Activated naive CD4-positive, alpha-beta T cell treated with anti-CD3 and anti-CD28 coated beads, Interleukin-2, amount 50 U/mL, for 16 hours (primary cell): ENCODE measurements around the gene RNASE12.
"Not testable (repeated sequence)": the region's sequence is repeated elsewhere in the genome, so short reads cannot be mapped to it uniquely, and the experiment has no call there.

ENCODE experiments used
- DNase-seq: peaks from one replicate; pipeline ENCODE4 v3.0.0-alpha.2; 2020

RNASE12 gene

GRCh38 chr14:20613094-20614037 lies 22.2 kb upstream of the RNASE12 start:
- peak; percentile 86 for DNase-seq

DNA sequence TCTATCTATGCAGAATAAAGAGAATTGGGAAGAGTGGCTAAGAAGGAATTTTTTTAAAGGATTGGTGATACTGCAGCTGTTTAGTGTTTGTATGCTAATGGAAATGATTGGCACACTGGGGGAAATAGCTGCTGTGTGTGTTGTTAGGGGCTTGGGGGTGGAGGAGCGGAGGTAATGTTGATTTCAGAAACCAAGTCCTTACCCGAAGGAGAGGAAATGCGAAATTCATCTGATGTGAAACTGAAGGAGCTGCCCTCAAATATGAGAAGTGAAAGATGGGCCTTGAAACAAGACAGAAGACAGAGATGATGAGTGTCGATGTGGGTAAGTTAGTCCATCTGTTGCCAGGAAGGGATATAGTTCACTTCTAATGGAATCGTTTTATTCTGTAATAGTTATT lies 21.2 kb upstream of the RNASE12 start:
- no peak for DNase-seq

DNA sequence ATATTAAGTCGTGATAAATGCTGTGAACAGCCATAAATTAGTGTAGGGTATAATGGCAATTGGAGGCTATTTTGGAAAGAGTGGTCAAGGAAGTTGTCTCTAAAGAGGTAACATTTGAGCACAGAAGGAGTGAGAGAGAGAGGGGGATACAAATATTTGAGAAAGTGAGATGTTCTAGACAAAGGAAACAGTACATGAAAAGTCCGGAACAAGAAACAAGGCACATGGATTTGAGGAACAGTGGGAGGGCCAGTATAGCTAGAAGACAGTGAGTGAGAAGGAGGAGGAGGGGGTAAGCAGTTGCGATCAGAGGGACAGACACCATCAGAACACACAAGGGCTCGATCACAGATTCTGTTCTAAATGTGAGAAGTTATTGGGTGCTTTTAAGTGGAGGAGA lies 20.1 kb upstream of the RNASE12 start:
- no peak for DNase-seq

GRCh38 chr14:20610002-20610765 lies 19.0 kb upstream of the RNASE12 start:
- DNase-seq = peak; percentile 71

GRCh38 chr14:20609215-20610001 lies 18.2 kb upstream of the RNASE12 start:
- peak; percentile 48 for DNase-seq

GRCh38 chr14:20608383-20609110 lies 17.4 kb upstream of the RNASE12 start:
- DNase-seq = no peak

GRCh38 chr14:20607617-20608016 lies 16.4 kb upstream of the RNASE12 start:
- DNase-seq = no peak

DNA sequence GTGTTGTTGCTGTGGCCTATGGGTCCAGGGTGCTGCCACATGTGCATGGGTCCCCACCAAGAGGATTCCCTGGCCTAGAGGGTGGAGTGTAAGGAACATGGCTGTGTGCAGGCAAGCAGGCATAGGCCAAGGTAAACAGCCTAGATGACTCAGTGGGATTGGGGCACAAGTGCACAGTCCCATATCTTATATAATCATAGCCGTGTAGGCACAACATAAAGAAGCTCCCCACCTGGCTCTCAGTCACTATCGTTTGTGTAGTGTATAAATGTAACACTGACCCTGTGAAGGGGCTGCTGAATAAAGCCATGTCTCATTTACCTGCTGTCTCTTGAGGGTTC lies 15.7 kb upstream of the RNASE12 start:
- no peak for DNase-seq

- DNase-seq = no peak
These were observed 15.2 kb upstream of the RNASE12 start for GRCh38 chr14:20606190-20606901.

- no peak for DNase-seq
These were observed 12.9 kb upstream of the RNASE12 start for GRCh38 chr14:20603813-20604690.

- no peak for DNase-seq
These were observed 11.4 kb upstream of the RNASE12 start for GRCh38 chr14:20602583-20602982.

GRCh38 chr14:20601522-20601921 lies 10.3 kb upstream of the RNASE12 start:
- DNase-seq = no peak

GRCh38 chr14:20597108-20597507 lies 5.9 kb upstream of the RNASE12 start:
- DNase-seq = no peak

DNA sequence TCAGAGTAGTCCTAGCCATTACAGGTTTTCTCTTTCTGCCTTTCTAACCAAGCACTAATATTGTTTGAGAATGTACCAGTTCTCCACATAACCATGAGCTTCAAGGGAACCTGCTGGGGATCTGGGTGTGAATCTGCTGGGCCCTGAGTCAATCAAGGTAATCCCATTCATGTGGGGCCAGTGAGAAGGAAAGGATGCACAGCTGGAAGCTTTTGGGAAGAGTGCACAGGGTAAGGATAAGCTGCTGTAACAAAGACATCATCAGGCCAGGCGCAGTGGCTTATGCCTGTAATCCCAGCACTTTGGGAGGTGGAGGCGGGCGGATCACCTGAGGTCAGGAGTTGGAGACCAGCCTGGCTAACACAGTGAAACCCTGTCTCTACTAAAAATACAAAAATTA lies 4.5 kb upstream of the RNASE12 start:
- not testable (repeated sequence) for DNase-seq

GRCh38 chr14:20592574-20592973 lies 1.4 kb upstream of the RNASE12 start:
- DNase-seq = no peak

DNA sequence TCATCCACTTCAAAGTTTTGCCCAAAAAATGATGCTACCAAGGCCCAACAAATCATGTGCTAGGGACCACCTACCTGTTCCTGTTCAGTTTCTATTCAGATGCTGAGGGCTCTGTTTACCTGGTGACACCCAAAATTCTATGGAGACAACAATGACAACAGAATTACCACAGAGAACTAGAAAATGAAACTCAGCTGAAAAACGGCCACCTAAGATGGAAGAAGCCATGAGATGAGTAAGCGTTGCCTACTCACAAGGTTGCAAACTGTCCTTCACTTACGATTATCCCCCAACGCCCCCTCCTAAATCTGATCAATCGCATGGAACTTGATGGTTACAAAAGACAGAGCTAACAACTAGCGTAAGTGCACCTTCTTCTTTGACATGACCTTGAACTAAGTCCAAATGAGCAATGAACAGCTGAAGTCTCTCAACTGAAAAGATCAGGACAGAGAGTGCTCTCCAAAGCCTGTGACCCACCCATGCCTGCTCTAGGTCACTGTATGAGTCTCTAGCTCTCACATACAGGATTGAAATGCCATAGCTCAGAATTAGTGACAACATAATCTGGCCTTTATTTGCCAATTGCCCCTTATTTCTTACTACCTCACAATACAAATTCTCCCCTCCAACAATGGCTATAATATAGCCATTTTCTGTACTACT lies 3.6 kb downstream of the RNASE12 start, which contains the start of gene RNASE11:
Gene RNASE11 (minus strand): TSS at position 513 of the 666 bp plus-strand sequence.
- DNase-seq = no peak

DNA sequence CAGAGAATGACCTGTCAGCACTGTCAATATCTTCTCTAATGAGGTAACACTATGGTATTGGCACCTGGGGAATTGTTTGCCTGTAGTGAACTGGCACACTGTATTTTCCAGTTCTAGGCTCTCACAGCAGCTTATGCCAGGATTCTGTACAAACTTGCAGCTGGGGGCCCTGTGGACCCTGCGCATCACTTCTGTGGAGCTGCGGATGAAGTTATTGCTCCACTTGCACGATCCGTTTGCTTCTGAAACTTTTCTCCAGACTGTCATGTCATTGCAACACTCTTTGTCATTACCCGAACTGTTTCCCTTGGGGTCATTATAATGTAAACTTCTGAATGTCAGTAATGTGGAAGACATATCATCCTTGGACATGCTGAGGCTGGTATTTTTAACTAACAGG lies 7.3 kb downstream of the RNASE12 start:
- DNase-seq = no peak

GRCh38 chr14:20583142-20583541 lies 8.0 kb downstream of the RNASE12 start:
- DNase-seq = no peak

DNA sequence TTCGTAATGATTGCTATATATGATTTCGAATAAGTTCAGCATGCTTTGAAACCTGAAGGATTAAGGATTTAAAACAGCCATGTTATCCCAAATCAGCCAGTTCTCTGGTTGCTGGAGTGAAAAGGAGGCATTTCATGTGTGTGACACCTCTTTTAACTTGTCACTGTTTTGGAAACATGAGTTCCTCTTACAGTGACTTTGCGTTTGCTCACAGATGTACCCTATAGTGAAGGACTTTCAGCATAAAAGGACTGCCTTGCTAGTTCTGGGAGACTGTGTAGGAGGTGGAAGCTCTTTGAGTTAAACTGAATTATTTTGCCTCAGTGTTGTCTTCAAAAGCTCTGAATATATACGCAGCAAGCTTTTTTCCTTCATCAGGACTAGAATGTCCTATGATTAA lies 10.9 kb downstream of the RNASE12 start:
- no peak for DNase-seq
